ENCODE results near the gene MRPL20. TPM values are rescaled to one million over a fixed set of nuclear protein-coding genes. Genes with fewer than 3 reads are reported as not detected.

The MRPL20 gene
- total and polyA plus RNA-seq, 2 donors from 2014 or later: 103 to 221 TPM

DNA sequence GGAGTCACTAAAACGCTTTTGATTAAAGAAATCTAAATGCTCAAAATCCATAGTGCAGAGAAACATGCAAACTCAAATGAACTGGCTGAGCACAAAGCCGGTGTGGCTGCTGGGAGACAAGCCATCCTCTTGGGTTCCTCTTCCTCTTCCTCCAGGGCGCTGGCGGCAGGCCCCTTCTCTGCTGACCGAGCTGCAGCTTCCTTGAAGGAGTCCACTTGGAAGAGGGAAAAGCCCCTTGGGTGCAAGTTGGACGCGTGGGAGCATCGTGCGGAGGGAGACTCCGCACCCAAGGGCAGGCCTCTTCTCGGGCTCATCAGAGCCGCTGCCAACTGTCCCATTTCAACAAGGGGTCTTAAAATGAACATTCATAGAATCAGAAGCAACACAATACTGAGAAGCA lies 15.9 kb downstream of the MRPL20 start:
- DNase-seq (peak in 1 of 5 donors; percentile 47), FAIRE-seq (no peak)
- intact Hi-C loops (cut with DNase I): no loop called here
- H3K36me3 ChIP-seq (ENCODE audit: control insufficient read depth in 2 of 3, insufficient read depth in 3 of 3, low read length in 3 of 3): peaks cover 15 to 74% (median 51%) of the 10 kb centered on the region in 3 donors
- H3K27ac ChIP-seq (ENCODE audit: low read depth in 2 of 2, low read length in 2 of 2): no peak overlapping the region
- no peak overlapping the region for H3K4me3 ChIP-seq (ENCODE audit: low read length in 3 of 3)
- no peak for TF ChIP-seq CTCF (IDR thresholded peaks at IDR 0.05; ENCODE audit: borderline replicate concordance, extremely low read depth, insufficient read depth)
- peaks cover 0 to 3% (median 0%) of the 10 kb centered on the region in 3 donors for H3K4me1 ChIP-seq (ENCODE audit: control insufficient read depth in 2 of 3, insufficient read depth in 2 of 3, low read depth in 1 of 3, low read length in 3 of 3)
- H3K27me3 ChIP-seq (ENCODE audit: control insufficient read depth, insufficient read depth, low read length): no peaks in the 10 kb centered on the region
- H3K9me3 ChIP-seq (ENCODE audit: control insufficient read depth in 2 of 3, insufficient read depth in 1 of 3, low read length in 3 of 3): no peaks in the 10 kb centered on the region
- no peak overlapping the region for H3K9ac ChIP-seq (ENCODE audit: low read length in 3 of 3)

DNA sequence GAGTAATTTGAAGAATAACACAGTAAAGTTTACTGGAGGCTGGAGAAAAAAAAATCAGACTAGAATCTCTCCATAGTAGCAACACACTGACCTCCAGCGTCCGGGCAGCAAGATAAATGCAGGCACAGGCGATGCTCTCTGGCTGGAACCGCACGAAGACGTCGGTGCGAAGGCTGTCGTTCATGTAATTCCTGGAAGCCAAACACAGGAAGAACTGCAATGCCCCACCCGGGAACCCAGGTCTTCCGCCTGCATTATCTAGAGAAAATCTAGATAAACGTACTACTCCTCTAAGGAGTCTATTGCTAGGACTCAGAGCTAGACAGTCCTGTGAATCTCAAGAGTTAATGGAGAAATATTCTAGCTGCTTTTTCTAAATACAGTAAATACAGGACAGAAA lies 16.4 kb downstream of the MRPL20 start:
- peaks cover 15 to 78% (median 56%) of the 10 kb centered on the region in 3 donors for H3K36me3 ChIP-seq (ENCODE audit: control insufficient read depth in 2 of 3, insufficient read depth in 3 of 3, low read length in 3 of 3)
- H3K9me3 ChIP-seq (ENCODE audit: control insufficient read depth in 2 of 3, insufficient read depth in 1 of 3, low read length in 3 of 3): no peaks in the 10 kb centered on the region
- no peaks in the 10 kb centered on the region for H3K27me3 ChIP-seq (ENCODE audit: control insufficient read depth, insufficient read depth, low read length)
- peaks cover 0 to 2% (median 0%) of the 10 kb centered on the region in 3 donors for H3K4me1 ChIP-seq (ENCODE audit: control insufficient read depth in 2 of 3, insufficient read depth in 2 of 3, low read depth in 1 of 3, low read length in 3 of 3)
- TF ChIP-seq CTCF (IDR thresholded peaks at IDR 0.05; ENCODE audit: borderline replicate concordance, extremely low read depth, insufficient read depth): no peak
- no peak overlapping the region for H3K4me3 ChIP-seq (ENCODE audit: low read length in 3 of 3)
- FAIRE-seq: no peak
- peak in 1 of 5 donors; percentile 31 for DNase-seq
- H3K9ac ChIP-seq (ENCODE audit: low read length in 3 of 3): no peak overlapping the region
- intact Hi-C loops (cut with DNase I): no loop called here
- H3K27ac ChIP-seq (ENCODE audit: low read depth in 2 of 2, low read length in 2 of 2): no peak overlapping the region

GRCh38 chr1:1388078-1388472 lies 19.0 kb downstream of the MRPL20 start:
- Histone ChIP-seq H3K9ac (ENCODE audit: low read length in 3 of 3) (no peak overlapping the region), H3K9me3 (ENCODE audit: control insufficient read depth in 2 of 3, insufficient read depth in 1 of 3, low read length in 3 of 3) (no peaks in the 10 kb centered on the region), H3K27ac (ENCODE audit: low read depth in 2 of 2, low read length in 2 of 2) (no peak overlapping the region), H3K27me3 (ENCODE audit: control insufficient read depth, insufficient read depth, low read length) (no peaks in the 10 kb centered on the region), H3K36me3 (ENCODE audit: control insufficient read depth in 2 of 3, insufficient read depth in 3 of 3, low read length in 3 of 3) (peaks cover 11 to 60% (median 41%) of the 10 kb centered on the region in 3 donors), H3K4me3 (ENCODE audit: low read length in 3 of 3) (no peak overlapping the region), H3K4me1 (ENCODE audit: control insufficient read depth in 2 of 3, insufficient read depth in 2 of 3, low read depth in 1 of 3, low read length in 3 of 3) (no peaks in the 10 kb centered on the region)
- DNase-seq (peak in 1 of 5 donors; percentile 30), FAIRE-seq (no peak)
- no peak for TF ChIP-seq CTCF (IDR thresholded peaks at IDR 0.05; ENCODE audit: borderline replicate concordance, extremely low read depth, insufficient read depth)
- intact Hi-C loops (cut with DNase I): no loop called here

Data from kidney (tissue), 14 donors.